CD4-positive, alpha-beta memory T cell (primary cell): Measurements from ENCODE around the gene ARHGAP20. TPM values are rescaled to one million over a fixed set of nuclear protein-coding genes. Genes with fewer than 3 reads are reported as not detected.

Source experiments
- CTCF ChIA-PET: fragments of 350-600 bp; sonication (Branson Sonifier 250); formaldehyde crosslinking; loops from one replicate; lab custom pipeline; 2021; ENCODE audit warnings: inconsistent platforms; ENCODE audit not compliant: partially characterized antibody; lab: Charles Lee
- POLR2A ChIA-PET: fragments of 350-600 bp; sonication (Branson Sonifier 250); formaldehyde crosslinking; loops from one replicate; lab custom pipeline; 2021; ENCODE audit not compliant: partially characterized antibody; lab: Charles Lee
- DNase-seq, 5 donors: peaks; one replicate each; pipeline versions ENCODE4 v3.0.0 to v3.0.0-alpha.2; 2020 to 2022; ENCODE audit warnings: mixed read lengths in 1 of 5
- H3K27ac ChIP-seq: one replicate; pipeline ENCODE4 v1.7.0; 2013; ENCODE audit warnings: low read depth, low read length
- H3K27me3 ChIP-seq: 2 replicates; pipeline ENCODE4 v1.7.0; 2013; ENCODE audit warnings: mild to moderate bottlenecking, low read length, moderate library complexity; ENCODE audit not compliant: insufficient read depth
- H3K36me3 ChIP-seq: 2 replicates; pipeline ENCODE4 v1.7.0; 2013; ENCODE audit warnings: mild to moderate bottlenecking, low read length, moderate library complexity; ENCODE audit not compliant: insufficient read depth
- H3K4me1 ChIP-seq: 2 replicates; pipeline ENCODE4 v1.7.0; 2013; ENCODE audit warnings: mild to moderate bottlenecking, low read length, moderate library complexity; ENCODE audit not compliant: insufficient read depth
- H3K4me3 ChIP-seq, 2 donors: one replicate each; pipeline ENCODE4 v1.7.0; 2013; ENCODE audit warnings: low read length in 2 of 2, mild to moderate bottlenecking in 1 of 2
- H3K9me3 ChIP-seq, 2 donors: one replicate each; pipeline ENCODE4 v1.7.0; 2013; ENCODE audit warnings: low read length in 2 of 2, control low read depth in 1 of 2; ENCODE audit not compliant: control insufficient read depth in 1 of 2
- H3K27ac Mint-ChIP-seq, 7 donors: one replicate each; pipeline ENCODE4 v1.8.0; 2020 to 2021; ENCODE audit warnings: mixed read lengths in 7 of 7, mild to moderate bottlenecking in 6 of 7, inconsistent platforms in 3 of 7, moderate library complexity in 3 of 7
- H3K27me3 Mint-ChIP-seq, 2 donors: one replicate each; pipeline ENCODE4 v1.8.0; 2020 to 2021; ENCODE audit warnings: mixed read lengths in 2 of 2
- H3K36me3 Mint-ChIP-seq, 2 donors: one replicate each; pipeline ENCODE4 v1.8.0; 2020 to 2021; ENCODE audit warnings: mixed read lengths in 2 of 2, inconsistent platforms in 1 of 2, mild to moderate bottlenecking in 1 of 2
- H3K4me1 Mint-ChIP-seq, 4 donors: one replicate each; pipeline ENCODE4 v1.8.0; 2020 to 2021; ENCODE audit warnings: mixed read lengths in 4 of 4, mild to moderate bottlenecking in 1 of 4
- H3K4me3 Mint-ChIP-seq, 8 donors: one replicate each; pipeline ENCODE4 v1.8.0; 2020 to 2021; ENCODE audit warnings: mixed read lengths in 8 of 8, mild to moderate bottlenecking in 7 of 8, moderate library complexity in 6 of 8, inconsistent platforms in 3 of 8
- H3K9me3 Mint-ChIP-seq, 8 donors: one replicate each; pipeline ENCODE4 v1.8.0; 2020 to 2021; ENCODE audit warnings: mixed read lengths in 8 of 8, mild to moderate bottlenecking in 5 of 8, inconsistent platforms in 3 of 8, moderate library complexity in 1 of 8
- intact Hi-C: fragments of 100-400 bp; cut with micrococcal nuclease; formaldehyde crosslinking; loops from one replicate; pipeline ENCODE4 v1.15.1; 2023
- polyA plus RNA-seq, 2 donors: library from polyadenylated mRNA; unstranded; fragments of 300-500 nt; fragmentation: Illumina TruSeq; gene quantifications; one replicate each; pipeline ENCODE4 v1.2.3, GENCODE V29; 2021
- total RNA-seq, 2 experiments: library from RNA; stranded (reverse); gene quantifications; one replicate each; pipeline ENCODE4 v1.2.3, GENCODE V29; 2021

Gene ARHGAP20
- total and polyA plus RNA-seq, 4 experiments from 2014 or later, result 0.04 to 0.17 (median 0.09) TPM; not detected in 1

- Mint-ChIP-seq H3K4me3 (no peak overlapping the region), H3K9me3 (no peaks in the 10 kb centered on the region)
- CTCF ChIA-PET, result no interaction called here
Measured at GRCh38 chr11:110689306-110689705, 22.9 kb downstream of the ARHGAP20 start.

GRCh38 chr11:110679323-110679975 is 32.8 kb downstream of the ARHGAP20 start:
- DNase-seq, result no peak
- H3K27me3 ChIP-seq, result no peaks in the 10 kb centered on the region
- H3K4me3 ChIP-seq, result no peak overlapping the region
- Mint-ChIP-seq H3K27me3 (no peaks in the 10 kb centered on the region), H3K4me1 (no peaks in the 10 kb centered on the region), H3K9me3 (no peaks in the 10 kb centered on the region), H3K36me3 (no peaks in the 10 kb centered on the region), H3K27ac (no peak overlapping the region), H3K4me3 (no peak overlapping the region)
- ChIA-PET POLR2A (no interaction called here), CTCF (no interaction called here)
- no peaks in the 10 kb centered on the region for H3K36me3 ChIP-seq
- no peak overlapping the region for H3K27ac ChIP-seq
- no peaks in the 10 kb centered on the region for H3K4me1 ChIP-seq
- H3K9me3 ChIP-seq, result no peaks in the 10 kb centered on the region
- intact Hi-C loops, result no loop called here

More at GRCh38 chr11:110689306-110689705, 22.9 kb downstream of the ARHGAP20 start:
- Mint-ChIP-seq H3K27me3 (no peaks in the 10 kb centered on the region), H3K36me3 (no peaks in the 10 kb centered on the region), H3K4me1 (no peaks in the 10 kb centered on the region), H3K27ac (no peak overlapping the region)
- no peak overlapping the region for H3K4me3 ChIP-seq
- intact Hi-C loops, result no loop called here
- DNase-seq, result no peak
- no peaks in the 10 kb centered on the region for H3K27me3 ChIP-seq
- no peaks in the 10 kb centered on the region for H3K36me3 ChIP-seq
- no peaks in the 10 kb centered on the region for H3K4me1 ChIP-seq
- H3K9me3 ChIP-seq, result no peaks in the 10 kb centered on the region
- no peak overlapping the region for H3K27ac ChIP-seq
- POLR2A ChIA-PET, result no interaction called here

- no peak overlapping the region for H3K27ac ChIP-seq
- H3K27ac Mint-ChIP-seq, result no peak overlapping the region
- H3K4me3 ChIP-seq, result no peak overlapping the region
- H3K4me3 Mint-ChIP-seq, result no peak overlapping the region
- ChIA-PET CTCF (no interaction called here), POLR2A (no interaction called here)
- peaks cover 0 to 3% (median 0%) of the 10 kb centered on the region in 8 donors for H3K9me3 Mint-ChIP-seq
- H3K4me1 ChIP-seq, result no peaks in the 10 kb centered on the region
- intact Hi-C loops, result no loop called here
- DNase-seq, result no peak
- H3K27me3 Mint-ChIP-seq, result no peaks in the 10 kb centered on the region
- H3K4me1 Mint-ChIP-seq, result no peaks in the 10 kb centered on the region
- no peaks in the 10 kb centered on the region for H3K36me3 ChIP-seq
- no peaks in the 10 kb centered on the region for H3K27me3 ChIP-seq
- no peaks in the 10 kb centered on the region for H3K9me3 ChIP-seq
- no peaks in the 10 kb centered on the region for H3K36me3 Mint-ChIP-seq
Measured at GRCh38 chr11:110675548-110675947, 36.7 kb downstream of the ARHGAP20 start.

- no peaks in the 10 kb centered on the region for H3K36me3 ChIP-seq
- POLR2A ChIA-PET, result no interaction called here
- H3K4me3 ChIP-seq, result no peak overlapping the region
- Mint-ChIP-seq H3K4me3 (no peak overlapping the region), H3K4me1 (no peaks in the 10 kb centered on the region), H3K27me3 (no peaks in the 10 kb centered on the region), H3K9me3 (peaks cover 0 to 2% (median 0%) of the 10 kb centered on the region in 8 donors), H3K27ac (no peak overlapping the region), H3K36me3 (no peaks in the 10 kb centered on the region)
- H3K4me1 ChIP-seq, result no peaks in the 10 kb centered on the region
- H3K27me3 ChIP-seq, result no peaks in the 10 kb centered on the region
- H3K9me3 ChIP-seq, result no peaks in the 10 kb centered on the region
- no peak overlapping the region for H3K27ac ChIP-seq
- DNase-seq, result no peak
- intact Hi-C loops, result no loop called here
- CTCF ChIA-PET, result no interaction called here
Measured at GRCh38 chr11:110665689-110666465, 46.4 kb downstream of the ARHGAP20 start.

- H3K4me3 Mint-ChIP-seq, result no peak overlapping the region
Measured at GRCh38 chr11:110655967-110656366, 56.3 kb downstream of the ARHGAP20 start.

GRCh38 chr11:110654456-110654855 is 57.8 kb downstream of the ARHGAP20 start:
- intact Hi-C loops, result no loop called here
- H3K27ac Mint-ChIP-seq, result no peak overlapping the region
- H3K27me3 Mint-ChIP-seq, result peaks cover under 1 to 4% of the 10 kb centered on the region in 2 donors
- ChIA-PET POLR2A (no interaction called here), CTCF (no interaction called here)
- H3K27ac ChIP-seq, result no peak overlapping the region
- no peaks in the 10 kb centered on the region for H3K4me1 Mint-ChIP-seq
- H3K4me1 ChIP-seq, result no peaks in the 10 kb centered on the region
- no peaks in the 10 kb centered on the region for H3K27me3 ChIP-seq
- H3K4me3 Mint-ChIP-seq, result no peak overlapping the region
- H3K4me3 ChIP-seq, result no peak overlapping the region
- peaks cover 0 to 14% (median 5%) of the 10 kb centered on the region in 8 donors for H3K9me3 Mint-ChIP-seq
- DNase-seq, result no peak
- H3K9me3 ChIP-seq, result no peaks in the 10 kb centered on the region
- no peaks in the 10 kb centered on the region for H3K36me3 ChIP-seq
- no peaks in the 10 kb centered on the region for H3K36me3 Mint-ChIP-seq

More at GRCh38 chr11:110655967-110656366, 56.3 kb downstream of the ARHGAP20 start:
- Histone ChIP-seq H3K4me3 (no peak overlapping the region), H3K27ac (no peak overlapping the region), H3K4me1 (no peaks in the 10 kb centered on the region), H3K36me3 (no peaks in the 10 kb centered on the region), H3K9me3 (no peaks in the 10 kb centered on the region), H3K27me3 (no peaks in the 10 kb centered on the region)
- CTCF ChIA-PET, result no interaction called here
- H3K27me3 Mint-ChIP-seq, result peaks cover 0 to 4% of the 10 kb centered on the region in 2 donors
- no peak for DNase-seq
- no peaks in the 10 kb centered on the region for H3K4me1 Mint-ChIP-seq
- no peak overlapping the region for H3K27ac Mint-ChIP-seq
- H3K36me3 Mint-ChIP-seq, result no peaks in the 10 kb centered on the region
- POLR2A ChIA-PET, result no interaction called here
- intact Hi-C loops, result no loop called here
- peaks cover 0 to 12% (median 3%) of the 10 kb centered on the region in 8 donors for H3K9me3 Mint-ChIP-seq

GRCh38 chr11:110645253-110645652 is 67.0 kb downstream of the ARHGAP20 start:
- Histone ChIP-seq H3K36me3 (no peaks in the 10 kb centered on the region), H3K27me3 (no peaks in the 10 kb centered on the region), H3K4me3 (no peak overlapping the region), H3K9me3 (no peaks in the 10 kb centered on the region), H3K4me1 (no peaks in the 10 kb centered on the region), H3K27ac (no peak overlapping the region)
- Mint-ChIP-seq H3K4me1 (no peaks in the 10 kb centered on the region), H3K4me3 (no peak overlapping the region), H3K27ac (no peak overlapping the region), H3K36me3 (no peaks in the 10 kb centered on the region), H3K27me3 (peaks cover 2% of the 10 kb centered on the region in 2 donors), H3K9me3 (peaks cover 0 to 4% (median 0%) of the 10 kb centered on the region in 8 donors)
- DNase-seq, result no peak
- intact Hi-C loops, result no loop called here
- ChIA-PET POLR2A (no interaction called here), CTCF (no interaction called here)
